H1 (cell line): ENCODE data around the gene CLBA1. TPM values are rescaled to one million over a fixed set of nuclear protein-coding genes. Genes with fewer than 3 reads are reported as not detected.

Source experiments
- ATF2 ChIP-seq: IDR thresholded peaks from 2 replicates; pipeline ENCODE4 v1.6.1; 2012; ENCODE audit warnings: low read length, inconsistent platforms
- polyA plus RNA-seq, 7 experiments: library from polyadenylated mRNA; depleted of rRNA in 3 of 7; stranded (reverse) in 5 of 7; unstranded in 2 of 7; fragments of >200 nt in 5 of 7; fragments of 200-250 nt in 2 of 7; gene quantifications; 1 replicate in 5 of 7; 2 replicates in 1 of 7; 4 replicates in 1 of 7; pipeline versions ENCODE4 v1.2.1 to v1.2.3, GENCODE V29; 2011 to 2013; ENCODE audit warnings: missing spikeins in 2 of 7, mixed read lengths in 2 of 7
- total RNA-seq: library from RNA; stranded (reverse); fragmentation: NEBNext Ultra II Directional; extraction: Animal tissue kit (Norgen Biotek cat#: 25700); gene quantifications from 2 replicates; pipeline ENCODE4 v1.2.1, GENCODE V29; 2021

CLBA1 gene
- total and polyA plus RNA-seq, 2 of the 8 experiments (the other 6 are each of a cell fraction or from before 2014, with no cell fraction given) = 1.6 to 2.4 TPM

- TF ChIP-seq ATF2 = no peak
Observed at GRCh38 chr14:104936361-104937155, 49.0 kb upstream of the CLBA1 start (continued).
